BE2C (cell line): ENCODE measurements around the gene NIP7.

Source experiments
- DNase-seq: peaks from one replicate; pipeline ENCODE4 v3.0.0-alpha.2; 2020
- H3K27me3 ChIP-seq: fragments of 250-450 bp; sonication (Bioruptor Pico); 2 replicates; pipeline ENCODE4 v1.5.1; 2020; ENCODE audit warnings: mild to moderate bottlenecking
- H3K36me3 ChIP-seq: fragments of 250-450 bp; sonication (Bioruptor Pico); 2 replicates; pipeline ENCODE4 v1.5.1; 2020; ENCODE audit warnings: mild to moderate bottlenecking
- H3K4me1 ChIP-seq: fragments of 250-450 bp; sonication (Bioruptor Pico); 2 replicates; pipeline ENCODE4 v1.5.1; 2020
- H3K4me3 ChIP-seq: 2 replicates; pipeline ENCODE4 v1.5.1; 2011; ENCODE audit warnings: low read depth, low read length
- H3K9me3 ChIP-seq: fragments of 250-450 bp; sonication (Bioruptor Pico); 2 replicates; pipeline ENCODE4 v1.5.1; 2020
- TF ChIP-seq, protein P1 (sequence below): IDR thresholded peaks from 2 replicates; pipeline ENCODE4 v1.5.1; 2012; ENCODE audit warnings: mild to moderate bottlenecking, low read depth, low read length

NIP7 gene

DNA sequence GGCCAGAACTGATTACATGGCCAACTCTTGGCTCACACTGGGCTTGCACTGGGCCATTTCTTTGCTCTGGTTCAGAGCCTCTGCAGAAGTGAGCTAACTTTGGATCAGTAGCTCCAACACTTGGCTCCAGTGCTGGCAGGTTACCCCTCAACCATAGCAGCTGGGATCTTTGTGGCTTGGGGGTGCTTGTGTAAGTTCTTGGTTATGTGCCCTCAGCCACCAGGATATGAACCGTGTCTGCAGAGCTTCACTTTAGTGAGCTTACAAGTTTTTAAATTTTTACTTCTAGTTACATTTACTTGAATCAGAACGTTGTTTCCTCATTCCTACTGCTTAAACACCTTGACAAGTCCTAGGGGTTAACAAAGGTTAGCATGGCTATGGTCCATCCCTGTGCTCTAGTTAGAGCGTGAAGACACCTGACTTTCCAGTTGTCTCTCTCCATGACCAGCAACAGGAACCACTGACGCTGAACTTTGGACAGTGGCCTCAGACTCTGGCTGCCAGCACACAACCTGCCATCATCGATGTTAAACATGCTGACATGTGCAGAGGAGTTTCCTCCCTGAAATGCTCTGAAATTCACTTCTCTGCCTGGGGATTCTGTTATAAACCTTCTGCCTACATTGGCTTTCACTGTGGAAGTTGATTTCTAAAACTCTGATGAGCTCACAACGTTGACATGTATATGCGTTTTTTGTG lies 13.2 kb upstream of the NIP7 start:
- Histone ChIP-seq H3K4me3 (no peak overlapping the region), H3K27me3 (no peaks in the 10 kb centered on the region), H3K9me3 (no peaks in the 10 kb centered on the region), H3K4me1 (peaks cover 10% of the 10 kb centered on the region), H3K36me3 (peaks cover 74% of the 10 kb centered on the region)
- no peak for DNase-seq
- TF ChIP-seq, protein P1, sequence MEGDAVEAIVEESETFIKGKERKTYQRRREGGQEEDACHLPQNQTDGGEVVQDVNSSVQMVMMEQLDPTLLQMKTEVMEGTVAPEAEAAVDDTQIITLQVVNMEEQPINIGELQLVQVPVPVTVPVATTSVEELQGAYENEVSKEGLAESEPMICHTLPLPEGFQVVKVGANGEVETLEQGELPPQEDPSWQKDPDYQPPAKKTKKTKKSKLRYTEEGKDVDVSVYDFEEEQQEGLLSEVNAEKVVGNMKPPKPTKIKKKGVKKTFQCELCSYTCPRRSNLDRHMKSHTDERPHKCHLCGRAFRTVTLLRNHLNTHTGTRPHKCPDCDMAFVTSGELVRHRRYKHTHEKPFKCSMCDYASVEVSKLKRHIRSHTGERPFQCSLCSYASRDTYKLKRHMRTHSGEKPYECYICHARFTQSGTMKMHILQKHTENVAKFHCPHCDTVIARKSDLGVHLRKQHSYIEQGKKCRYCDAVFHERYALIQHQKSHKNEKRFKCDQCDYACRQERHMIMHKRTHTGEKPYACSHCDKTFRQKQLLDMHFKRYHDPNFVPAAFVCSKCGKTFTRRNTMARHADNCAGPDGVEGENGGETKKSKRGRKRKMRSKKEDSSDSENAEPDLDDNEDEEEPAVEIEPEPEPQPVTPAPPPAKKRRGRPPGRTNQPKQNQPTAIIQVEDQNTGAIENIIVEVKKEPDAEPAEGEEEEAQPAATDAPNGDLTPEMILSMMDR = no peak

DNA sequence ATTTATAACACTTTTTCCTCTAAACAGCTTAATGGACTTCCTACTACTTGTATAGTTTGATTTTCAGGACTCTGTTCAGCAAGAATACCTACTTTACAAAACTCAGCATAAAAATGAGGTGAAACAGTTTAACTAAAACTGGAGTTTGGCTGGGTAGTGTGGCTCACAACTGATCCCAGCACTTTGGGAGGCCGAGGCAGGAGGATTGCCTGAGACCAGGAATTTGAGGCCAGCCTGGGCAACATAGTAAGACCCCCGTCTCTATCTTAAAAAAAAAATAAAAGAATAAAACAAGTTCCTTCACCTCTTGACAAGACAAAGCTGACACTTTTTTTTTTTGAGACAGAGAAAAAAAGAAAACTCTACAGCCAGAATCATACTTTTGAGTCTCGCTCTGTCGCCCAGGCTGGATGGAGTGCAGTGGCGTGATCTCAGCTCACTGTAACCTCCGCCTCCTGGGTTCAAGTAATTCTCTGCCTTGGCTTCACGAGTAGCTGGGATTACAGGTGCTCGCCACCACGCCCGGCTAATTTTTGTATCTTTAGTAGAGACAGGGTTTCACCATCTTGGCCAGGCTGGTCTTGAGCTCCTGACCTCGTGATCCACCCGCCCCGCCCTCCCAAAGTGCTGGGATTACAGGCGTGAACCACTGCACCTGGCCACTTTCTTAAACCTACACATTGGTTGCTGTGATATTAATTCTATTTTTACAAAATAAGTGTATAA lies 11.8 kb upstream of the NIP7 start:
- Histone ChIP-seq H3K4me3 (no peak overlapping the region; the same call in 1 of the 2 replicates), H3K36me3 (peaks cover 73% of the 10 kb centered on the region), H3K9me3 (no peaks in the 10 kb centered on the region), H3K27me3 (no peaks in the 10 kb centered on the region), H3K4me1 (peaks cover 10% of the 10 kb centered on the region)
- no peak for DNase-seq
- TF ChIP-seq, protein P1 = no peak

DNA sequence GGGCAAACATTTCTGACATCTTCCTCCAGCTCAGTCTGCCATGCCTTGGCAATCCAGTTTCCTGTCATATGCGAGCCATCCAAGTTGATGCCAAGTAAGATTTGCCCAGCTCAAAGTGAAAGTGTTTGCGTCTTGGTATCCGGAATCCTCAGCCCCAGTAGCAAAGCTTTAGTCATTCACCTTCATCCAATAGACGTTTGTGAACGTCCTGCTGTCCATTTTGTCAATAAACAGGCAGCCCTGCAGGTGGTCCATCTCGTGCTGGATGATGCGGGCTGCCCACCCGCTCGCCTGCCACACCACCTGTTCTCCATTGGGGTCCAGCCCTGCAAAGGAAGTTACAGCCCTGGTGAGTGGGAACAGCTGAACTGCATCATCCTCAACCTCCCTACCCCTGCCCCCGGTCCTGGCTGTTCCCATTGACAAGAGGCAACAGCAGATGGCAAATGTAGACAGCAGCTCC lies 10.7 kb upstream of the NIP7 start:
- TF ChIP-seq, protein P1 = no peak
- DNase-seq = no peak
- H3K9me3 ChIP-seq = no peaks in the 10 kb centered on the region
- no peaks in the 10 kb centered on the region for H3K27me3 ChIP-seq
- peaks cover 73% of the 10 kb centered on the region for H3K36me3 ChIP-seq
- H3K4me1 ChIP-seq = peaks cover 10% of the 10 kb centered on the region
- peak overlapping the region; percentile 91 for H3K4me3 ChIP-seq

DNA sequence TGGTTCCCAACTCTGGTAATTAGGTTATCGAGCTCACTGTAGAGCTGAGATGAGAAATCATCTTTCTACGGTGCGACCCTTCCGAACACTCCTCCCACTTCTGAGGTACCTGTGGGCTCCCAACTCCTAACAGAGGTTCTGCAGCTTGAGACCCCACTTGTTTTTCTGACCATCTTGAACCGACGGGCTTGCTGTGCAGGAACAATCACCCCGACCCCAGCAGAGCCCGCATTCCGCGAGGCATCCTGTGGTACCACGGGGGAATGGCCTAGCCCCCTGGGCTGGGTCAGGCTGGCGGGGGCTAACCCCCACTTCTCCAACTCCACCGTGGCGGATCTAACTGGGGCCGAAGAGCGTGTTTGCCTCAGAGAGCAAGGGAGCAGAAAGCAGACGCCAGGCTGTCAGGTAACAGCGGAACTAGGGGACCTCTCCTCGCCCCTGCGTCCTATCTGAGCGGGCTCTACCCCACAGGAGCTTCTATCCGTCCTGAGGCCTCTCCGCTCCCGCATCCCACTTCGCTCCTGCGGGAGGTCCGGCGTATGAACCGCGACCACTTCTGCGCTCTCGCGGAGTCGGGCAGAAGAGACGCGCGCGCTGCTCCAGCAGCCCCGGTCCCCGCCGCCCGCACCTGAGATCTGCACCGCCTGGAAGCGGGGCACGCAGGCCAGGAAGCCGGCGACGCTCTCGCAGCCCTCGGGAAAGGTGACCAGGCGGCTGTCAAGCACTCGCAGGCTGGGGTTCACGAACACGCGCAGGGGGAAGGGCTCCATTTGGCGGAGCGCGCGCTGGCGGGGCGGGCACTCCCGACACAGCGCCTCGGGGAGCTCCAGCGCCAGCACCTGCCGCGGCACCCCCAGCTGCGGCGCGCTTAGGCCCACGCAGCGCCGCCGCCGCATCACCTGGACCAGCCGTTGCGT lies 9.9 kb upstream of the NIP7 start:
- no peak for DNase-seq
- Histone ChIP-seq H3K36me3 (peaks cover 73% of the 10 kb centered on the region), H3K9me3 (no peaks in the 10 kb centered on the region), H3K4me3 (peak overlapping the region; percentile 91), H3K4me1 (peaks cover 2% of the 10 kb centered on the region), H3K27me3 (no peaks in the 10 kb centered on the region)
- TF ChIP-seq, protein P1 = no peak

DNA sequence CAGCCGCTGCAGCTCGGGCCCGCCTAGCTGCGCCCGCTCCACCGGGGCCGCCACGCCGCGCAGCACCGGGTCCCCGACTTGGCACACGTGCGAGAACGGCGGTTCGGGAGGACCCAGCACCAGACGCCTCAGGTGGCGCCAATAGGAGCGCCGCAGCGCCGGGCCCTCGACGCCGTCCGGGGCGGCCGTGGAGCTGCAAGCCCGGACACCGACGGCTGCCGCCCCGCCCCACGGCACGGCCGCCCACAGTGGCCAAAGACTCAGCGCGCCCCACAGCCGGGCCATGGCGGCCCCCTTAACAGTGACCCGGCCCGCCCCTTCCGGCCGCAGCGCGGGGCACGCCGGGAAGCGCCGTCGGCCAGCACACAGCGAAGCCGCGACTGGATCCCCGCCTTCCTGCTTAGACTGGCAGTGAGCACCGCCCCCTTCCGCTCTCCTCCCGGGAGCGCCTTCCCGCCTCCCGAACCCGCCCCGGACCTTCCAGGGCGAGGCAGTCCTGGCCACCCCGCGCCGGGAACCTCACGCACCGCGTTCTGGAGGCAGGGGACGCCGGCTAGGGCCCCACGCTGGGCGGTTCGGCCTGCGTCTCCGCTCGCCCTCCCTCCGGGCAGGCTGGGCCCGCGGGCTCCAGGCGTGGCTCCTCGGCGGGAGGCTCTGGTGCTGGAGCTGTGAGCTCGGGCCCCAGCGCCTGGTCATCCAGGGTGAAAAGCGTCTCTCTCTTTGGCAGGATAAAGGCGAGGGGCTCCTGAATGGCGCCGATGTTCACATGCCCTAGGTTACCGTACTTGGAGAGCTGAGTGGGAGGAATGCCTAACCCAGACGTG lies 9.1 kb upstream of the NIP7 start, which contains the start of gene PDF:
Gene PDF (minus strand): TSS at position 303 of the 824 bp plus-strand sequence. CDS start 18 bp downstream, at position 285.
- H3K4me3 ChIP-seq = peak within 1 kb of the TSS; percentile 91
- TF ChIP-seq, protein P1 = no peak
- no peaks in the 10 kb centered on the region for H3K27me3 ChIP-seq
- DNase-seq = peak; percentile 97
- no peaks in the 10 kb centered on the region for H3K4me1 ChIP-seq
- no peaks in the 10 kb centered on the region for H3K9me3 ChIP-seq
- peaks cover 73% of the 10 kb centered on the region for H3K36me3 ChIP-seq
